Measurements from ENCODE around the gene NRDC. TPM values are rescaled to one million over a fixed set of nuclear protein-coding genes. Genes with fewer than 3 reads are reported as not detected.

NRDC gene
- total and polyA plus RNA-seq, 10 of the 15 experiments (the other 5 are each of a cell fraction or from before 2014, with no cell fraction given), result 50.1 to 134 (median 90.4) TPM

DNA sequence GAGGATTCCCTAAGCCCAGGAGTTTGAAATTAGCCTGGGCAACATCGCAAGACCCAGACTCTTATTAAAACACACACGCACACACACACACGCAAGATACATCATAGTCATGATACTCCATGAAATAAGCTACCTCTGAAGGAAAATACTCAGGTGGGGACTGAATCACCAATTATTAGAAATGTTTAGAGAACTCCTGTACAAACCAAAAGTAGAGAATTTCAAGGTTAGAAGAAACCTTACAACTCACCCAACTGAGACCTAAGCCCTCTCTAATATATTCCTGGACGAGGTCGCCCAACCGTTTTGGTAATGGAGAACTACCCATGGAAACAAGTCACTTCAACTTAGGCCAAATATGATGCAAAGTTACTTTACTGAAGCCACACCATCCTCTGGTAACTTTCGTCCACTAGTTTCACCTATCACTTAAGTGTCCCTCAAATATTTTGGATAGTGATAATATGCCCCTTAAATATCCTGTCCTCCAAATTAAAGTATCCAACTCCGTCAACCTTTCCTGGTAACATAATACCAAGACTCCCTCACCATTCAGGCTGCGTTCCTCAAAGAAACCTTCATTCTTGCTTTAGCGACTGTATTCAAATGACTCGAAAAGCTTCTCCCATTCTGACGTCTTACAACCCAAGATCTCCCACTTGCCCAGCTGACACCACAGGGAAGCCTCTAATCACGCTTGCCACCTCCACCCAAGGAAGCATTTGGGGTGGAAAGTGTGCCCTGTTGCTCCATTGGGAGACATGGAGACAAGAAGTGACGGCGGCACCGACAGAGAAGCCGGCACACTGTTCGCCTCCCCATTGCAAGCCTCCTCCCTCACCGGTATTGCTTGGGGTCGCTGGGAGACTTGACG, 856 bp downstream of the NRDC start:
- ChIA-PET POLR2A (interaction anchor here (0.8 to 4.7 kb wide), 3 partner anchors 8 to 14 kb away, joined by 3 to 31 read pairs (median 14); no protein-coding TSS in a partner anchor), SMC1A (ENCODE audit: uncharacterized antibody, unreplicated experiment) (interaction anchor here (0.6 to 3.4 kb wide), 6 partner anchors 10 to 88 kb away, joined by 3 to 18 read pairs (median 5); no protein-coding TSS in a partner anchor), CTCF (interaction anchor here (1.2 to 1.9 kb wide), 3 partner anchors 11 to 109 kb away, joined by 3 to 8 read pairs (median 5); no protein-coding TSS in a partner anchor), RAD21 (ENCODE audit: unreplicated experiment) (interaction anchor here (0.7 to 1.8 kb wide), 3 partner anchors 17 to 156 kb away, joined by 3 to 4 read pairs (median 3); partner anchors contain the start of gene KTI12)
- no peak for DNase-seq (ENCODE audit: low read depth, low spot score)
- H3K4me1 ChIP-seq (ENCODE audit: control insufficient read depth, insufficient read depth, low read length), result peaks cover 5% of the 10 kb centered on the region
- H3K9ac ChIP-seq (ENCODE audit: control insufficient read depth, insufficient read depth, low read length), result peak overlapping the region; percentile 99
- H3K4me3 ChIP-seq, result peak overlapping the region; percentile 90
- H3K4me2 ChIP-seq (ENCODE audit: control insufficient read depth, insufficient read depth), result peak overlapping the region; percentile 81
- peaks cover 0 to 11% of the 10 kb centered on the region in 2 experiments; a peak in 2 of 4 replicates for H3K36me3 ChIP-seq (ENCODE audit: control insufficient read depth in 2 of 2, insufficient read depth in 2 of 2, low read length in 1 of 2)
- TF ChIP-seq IKZF1 (conservative IDR thresholded peaks at IDR 0.05) (0 out of 2 replicates have a peak, but pooled peaks have one; percentile 49), MLLT1 (IDR thresholded peaks at IDR 0.05) (no peak), YBX1 (IDR thresholded peaks at IDR 0.05) (0 out of 2 replicates have a peak, but pooled peaks have one; percentile 12), STAT1 (conservative IDR thresholded peaks at IDR 0.05) (no peak), ZNF274 (IDR thresholded peaks at IDR 0.05; ENCODE audit: insufficient read depth, insufficient read length) (no peak), E2F4 (IDR thresholded peaks at IDR 0.05; ENCODE audit: low read depth, low read length) (no peak), ETV6 (conservative IDR thresholded peaks at IDR 0.05 in 1 of 2, IDR thresholded peaks at IDR 0.05 in 1 of 2; ENCODE audit: borderline replicate concordance in 1 of 2, low read depth in 1 of 2) (no peak), FOXM1 (IDR thresholded peaks at IDR 0.05; ENCODE audit: low read depth, low read length) (no peak), IKZF2 (IDR thresholded peaks at IDR 0.05) (no peak)
- TF ChIP-seq, protein P1, sequence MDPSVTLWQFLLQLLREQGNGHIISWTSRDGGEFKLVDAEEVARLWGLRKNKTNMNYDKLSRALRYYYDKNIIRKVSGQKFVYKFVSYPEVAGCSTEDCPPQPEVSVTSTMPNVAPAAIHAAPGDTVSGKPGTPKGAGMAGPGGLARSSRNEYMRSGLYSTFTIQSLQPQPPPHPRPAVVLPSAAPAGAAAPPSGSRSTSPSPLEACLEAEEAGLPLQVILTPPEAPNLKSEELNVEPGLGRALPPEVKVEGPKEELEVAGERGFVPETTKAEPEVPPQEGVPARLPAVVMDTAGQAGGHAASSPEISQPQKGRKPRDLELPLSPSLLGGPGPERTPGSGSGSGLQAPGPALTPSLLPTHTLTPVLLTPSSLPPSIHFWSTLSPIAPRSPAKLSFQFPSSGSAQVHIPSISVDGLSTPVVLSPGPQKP (IDR thresholded peaks at IDR 0.05; ENCODE audit: low read depth, low read length), result no peak
- ATAC-seq, result peak; percentile 14
- peak overlapping the region; percentile 82 for H2AFZ ChIP-seq (ENCODE audit: control insufficient read depth, low read depth, low read length)
- peak; percentile 38 for FAIRE-seq
- H3K27me3 ChIP-seq (replicated peaks in 1 of 2; ENCODE audit: control insufficient read depth in 2 of 2, insufficient read depth in 2 of 2, low read length in 1 of 2), result no peaks in the 10 kb centered on the region
- in situ Hi-C loops (cut with MboI), result no loop called here
- BruUV-seq (replicated peaks), result no TSS peak
- 9% methylated on average over 21 of the region's 21 CpGs for WGBS (ENCODE audit: insufficient coverage, insufficient replicate concordance, low lambda C conversion rate, missing lambda C conversion rate)
- H3K9me3 ChIP-seq (replicated peaks; ENCODE audit: control insufficient read depth, insufficient read depth, low read length), result no peaks in the 10 kb centered on the region; the same call in 2 of the 3 replicates
- peak overlapping the region; percentile 96 for H3K27ac ChIP-seq (ENCODE audit: control insufficient read depth, insufficient read depth)
- no peaks in the 10 kb centered on the region for H4K20me1 ChIP-seq (ENCODE audit: control insufficient read depth, insufficient read depth)
- peaks cover 55% of the 10 kb centered on the region for H3K79me2 ChIP-seq (ENCODE audit: control insufficient read depth, insufficient read depth, low read length)
- intact Hi-C loops (cut with micrococcal nuclease; ENCODE audit: unreplicated experiment), result no loop called here

Measured in GM12878 (cell line).